HEK293T (cell line): ENCODE results near the gene NOC2L.
"Not testable (repeated sequence)": the region's sequence is repeated elsewhere in the genome, so short reads cannot be mapped to it uniquely, and the experiment has no call there.

Experiments
- CTCF ChIA-PET: fragments of 350-600 bp; formaldehyde crosslinking; extraction: SDS; loops from one replicate; lab custom pipeline; 2021; ENCODE audit warnings: antibody characterized with exemption, inconsistent platforms; lab: Yijun Ruan, JAX
- POLR2A ChIA-PET: fragments of 350-600 bp; formaldehyde crosslinking; extraction: SDS; loops from one replicate; lab custom pipeline; 2020; ENCODE audit warnings: antibody characterized with exemption, inconsistent platforms; lab: Yijun Ruan, JAX
- DNase-seq: peaks from one replicate; pipeline ENCODE4 v3.0.0; 2012; ENCODE audit warnings: mixed read lengths; ENCODE audit errors: extremely low spot score
- ARNT ChIP-seq: fragments of 450-650 bp; IDR thresholded peaks from 2 replicates; pipeline ENCODE4 v1.6.1; 2017; ENCODE audit warnings: mild to moderate bottlenecking
- BHLHE40 ChIP-seq: fragments of 450-650 bp; IDR thresholded peaks from 2 replicates; pipeline ENCODE4 v1.6.1; 2016; ENCODE audit warnings: mild to moderate bottlenecking, moderate library complexity, borderline replicate concordance
- CTBP1 ChIP-seq: fragments of 450-650 bp; IDR thresholded peaks from 2 replicates; pipeline ENCODE4 v1.6.1; 2016; ENCODE audit warnings: borderline replicate concordance
- ELF4 ChIP-seq: fragments of 450-650 bp; IDR thresholded peaks from 2 replicates; pipeline ENCODE4 v1.6.1; 2017; ENCODE audit warnings: antibody characterized with exemption
- FOXA1 ChIP-seq: fragments of 450-650 bp; IDR thresholded peaks from 2 replicates; pipeline ENCODE4 v1.6.1; 2016; ENCODE audit warnings: mild to moderate bottlenecking
- FOXK2 ChIP-seq: fragments of 450-650 bp; IDR thresholded peaks from 2 replicates; pipeline ENCODE4 v1.6.1; 2016; ENCODE audit warnings: mild to moderate bottlenecking
- FOXM1 ChIP-seq: fragments of 450-650 bp; IDR thresholded peaks from 2 replicates; pipeline ENCODE4 v1.6.1; 2017; ENCODE audit warnings: mild to moderate bottlenecking, borderline replicate concordance
- HDGF ChIP-seq: fragments of 450-650 bp; IDR thresholded peaks from 2 replicates; pipeline ENCODE4 v1.6.1; 2017; ENCODE audit warnings: antibody characterized with exemption, borderline replicate concordance
- L3MBTL2 ChIP-seq: fragments of 450-650 bp; conservative IDR thresholded peaks from 2 replicates; pipeline ENCODE4 v1.6.1; 2016; ENCODE audit warnings: mild to moderate bottlenecking
- LEF1 ChIP-seq: fragments of 450-650 bp; IDR thresholded peaks from 2 replicates; pipeline ENCODE4 v1.6.1; 2017; ENCODE audit warnings: mild to moderate bottlenecking, borderline replicate concordance
- NFRKB ChIP-seq: fragments of 450-650 bp; IDR thresholded peaks from 2 replicates; pipeline ENCODE4 v1.6.1; 2016; ENCODE audit warnings: mild to moderate bottlenecking, moderate library complexity
- SP1 ChIP-seq: fragments of 450-650 bp; IDR thresholded peaks from 2 replicates; pipeline ENCODE4 v1.6.1; 2017
- SUZ12 ChIP-seq: fragments of 450-650 bp; IDR thresholded peaks from 2 replicates; pipeline ENCODE4 v1.6.1; 2016; ENCODE audit warnings: mild to moderate bottlenecking
- TARDBP ChIP-seq: fragments of 450-650 bp; IDR thresholded peaks from 2 replicates; pipeline ENCODE4 v1.6.1; 2016
- ZNF384 ChIP-seq: fragments of 450-650 bp; IDR thresholded peaks from 2 replicates; pipeline ENCODE4 v1.6.1; 2016
- TF ChIP-seq, protein P1 (sequence below): fragments of 450-650 bp; IDR thresholded peaks from 2 replicates; pipeline ENCODE4 v1.6.1; 2016

Gene NOC2L

DNA sequence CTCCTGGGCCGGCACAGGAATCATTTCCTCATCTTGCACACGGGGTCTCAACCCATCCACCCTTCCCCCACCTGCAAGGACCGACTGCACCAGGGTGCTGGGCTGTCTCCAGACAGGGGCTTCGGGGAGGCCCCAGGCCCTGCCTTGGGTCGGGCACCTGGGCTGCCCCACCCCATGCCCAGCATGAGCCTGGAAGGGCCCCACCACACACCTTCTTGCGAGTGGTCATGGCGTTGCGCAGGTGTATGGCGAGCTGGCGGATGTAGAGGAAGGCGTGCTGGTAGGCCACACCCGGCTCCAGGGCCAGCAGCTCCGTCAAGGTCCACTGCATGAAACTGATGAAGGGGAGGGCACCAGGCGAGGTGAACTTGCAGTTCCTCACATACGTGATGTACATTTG lies 6.9 kb downstream of the NOC2L start:
- TF ChIP-seq LEF1: no peak
- TF ChIP-seq FOXA1: no peak
- TF ChIP-seq L3MBTL2: no peak
- TF ChIP-seq, protein P1, sequence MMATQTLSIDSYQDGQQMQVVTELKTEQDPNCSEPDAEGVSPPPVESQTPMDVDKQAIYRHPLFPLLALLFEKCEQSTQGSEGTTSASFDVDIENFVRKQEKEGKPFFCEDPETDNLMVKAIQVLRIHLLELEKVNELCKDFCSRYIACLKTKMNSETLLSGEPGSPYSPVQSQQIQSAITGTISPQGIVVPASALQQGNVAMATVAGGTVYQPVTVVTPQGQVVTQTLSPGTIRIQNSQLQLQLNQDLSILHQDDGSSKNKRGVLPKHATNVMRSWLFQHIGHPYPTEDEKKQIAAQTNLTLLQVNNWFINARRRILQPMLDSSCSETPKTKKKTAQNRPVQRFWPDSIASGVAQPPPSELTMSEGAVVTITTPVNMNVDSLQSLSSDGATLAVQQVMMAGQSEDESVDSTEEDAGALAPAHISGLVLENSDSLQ: no peak
- no peak for TF ChIP-seq ELF4
- TF ChIP-seq ARNT: no peak
- no peak for TF ChIP-seq SUZ12
- no peak for TF ChIP-seq TARDBP
- TF ChIP-seq CTBP1: no peak
- no peak for TF ChIP-seq HDGF
- ChIA-PET CTCF (interaction anchor here (0.7 to 1.6 kb wide), 3 partner anchors 10 to 47 kb away, joined by 3 to 7 read pairs (median 3); partner anchors contain the start of gene PLEKHN1), POLR2A (no interaction called here)
- DNase-seq: no peak

DNA sequence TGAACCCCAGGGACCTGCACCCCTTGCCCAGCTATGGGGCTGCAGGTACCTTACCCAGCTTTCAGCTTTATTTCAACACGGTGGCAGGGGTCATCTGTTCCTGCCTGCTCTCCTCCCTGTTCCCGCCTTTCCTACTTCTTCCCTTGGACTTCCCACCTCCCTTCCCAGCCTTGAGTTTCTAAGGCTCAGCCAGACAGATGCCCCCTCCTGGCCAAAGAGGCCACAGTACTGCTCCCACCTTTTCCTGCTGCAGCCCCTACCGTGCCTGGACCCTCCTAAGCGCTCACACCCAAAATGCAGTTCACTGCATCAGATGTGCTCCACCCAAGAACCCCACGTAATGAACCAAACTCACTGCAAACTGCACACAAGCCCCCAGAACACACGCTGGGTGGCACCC lies 7.7 kb downstream of the NOC2L start:
- no peak for DNase-seq
- ChIA-PET CTCF (interaction anchor here (0.7 to 1.6 kb wide), 3 partner anchors 10 to 46 kb away, joined by 3 to 7 read pairs (median 3); partner anchors contain the start of gene PLEKHN1), POLR2A (no interaction called here)
- no peak for TF ChIP-seq SUZ12
- peak; percentile 35; the same call in 1 of the 2 replicates for TF ChIP-seq L3MBTL2

DNA sequence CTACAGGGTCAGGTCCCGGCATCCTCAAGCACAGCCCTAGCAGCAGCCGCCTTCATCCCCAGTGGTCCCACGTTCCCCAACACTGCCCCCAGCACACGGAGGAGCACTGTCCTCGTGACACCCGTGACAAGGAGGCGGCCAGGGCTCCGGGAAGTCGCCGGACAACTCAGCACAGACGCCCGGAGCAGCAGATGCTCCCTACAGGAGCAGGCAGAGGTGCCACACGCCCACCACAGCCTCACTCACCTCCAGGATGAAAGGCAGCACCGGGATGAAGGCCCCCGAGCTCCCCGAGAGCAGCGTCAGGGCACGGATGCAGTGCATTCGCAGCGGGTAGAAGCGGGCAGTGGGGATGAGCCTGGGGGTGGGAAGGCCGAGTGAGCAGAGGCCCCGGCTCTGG lies 8.2 kb downstream of the NOC2L start:
- CTCF ChIA-PET: interaction anchor here (1.6 kb wide), 1 partner anchor 9 kb away, joined by 7 read pairs; no protein-coding TSS in a partner anchor
- POLR2A ChIA-PET: no interaction called here
- no peak for DNase-seq
- TF ChIP-seq SUZ12 (no peak), FOXK2 (no peak), L3MBTL2 (no peak), ZNF384 (no peak), FOXM1 (no peak), CTBP1 (no peak), TARDBP (no peak), FOXA1 (no peak), LEF1 (no peak), ARNT (no peak)
- TF ChIP-seq, protein P1: no peak

DNA sequence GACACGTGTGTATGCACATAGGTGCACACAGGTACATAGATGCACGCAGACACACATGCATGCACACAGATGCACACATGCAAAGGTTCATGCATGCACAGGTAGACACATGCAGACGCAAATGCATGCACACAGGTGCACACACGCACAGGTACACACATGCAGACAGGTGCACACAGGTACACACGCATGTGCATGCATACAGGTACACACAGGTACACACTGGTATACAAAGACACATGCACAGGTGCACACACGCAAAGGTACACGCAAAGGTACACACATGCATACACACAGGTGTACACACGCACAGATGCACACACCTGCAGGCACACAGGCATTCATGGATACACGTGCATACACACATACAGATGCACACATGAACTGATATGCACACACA lies 8.8 kb downstream of the NOC2L start:
- no peak for DNase-seq
- ChIA-PET CTCF (interaction anchor here (1.6 kb wide), 1 partner anchor 9 kb away, joined by 7 read pairs; no protein-coding TSS in a partner anchor), POLR2A (no interaction called here)
- TF ChIP-seq SUZ12 (no peak), TARDBP (peak; percentile 32; the same call in 1 of the 2 replicates)

DNA sequence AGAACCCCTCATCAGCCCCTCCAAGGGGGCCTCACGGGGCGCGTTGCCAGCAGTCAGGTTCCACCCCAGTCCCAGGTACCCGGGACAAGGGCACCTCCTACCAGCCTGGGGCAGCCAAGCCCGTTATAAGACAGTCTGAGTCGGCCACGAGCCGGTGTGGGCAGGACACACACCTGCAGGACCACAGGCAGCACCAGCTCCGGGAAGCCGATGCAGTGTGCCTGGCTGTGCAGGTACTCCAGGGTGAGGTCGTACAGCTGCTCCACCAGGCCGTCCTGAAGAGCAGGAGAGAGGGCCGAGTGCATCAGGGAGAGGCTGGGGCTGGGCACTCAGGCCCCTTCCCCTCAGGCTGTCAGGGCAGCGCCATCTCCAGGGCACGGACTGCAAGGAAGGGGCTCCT lies 11.1 kb downstream of the NOC2L start:
- TF ChIP-seq TARDBP (no peak), LEF1 (no peak), CTBP1 (no peak), BHLHE40 (no peak), FOXA1 (no peak), ELF4 (no peak), SUZ12 (no peak), ARNT (no peak)
- DNase-seq: no peak
- CTCF ChIA-PET: no interaction called here
- POLR2A ChIA-PET: no interaction called here

DNA sequence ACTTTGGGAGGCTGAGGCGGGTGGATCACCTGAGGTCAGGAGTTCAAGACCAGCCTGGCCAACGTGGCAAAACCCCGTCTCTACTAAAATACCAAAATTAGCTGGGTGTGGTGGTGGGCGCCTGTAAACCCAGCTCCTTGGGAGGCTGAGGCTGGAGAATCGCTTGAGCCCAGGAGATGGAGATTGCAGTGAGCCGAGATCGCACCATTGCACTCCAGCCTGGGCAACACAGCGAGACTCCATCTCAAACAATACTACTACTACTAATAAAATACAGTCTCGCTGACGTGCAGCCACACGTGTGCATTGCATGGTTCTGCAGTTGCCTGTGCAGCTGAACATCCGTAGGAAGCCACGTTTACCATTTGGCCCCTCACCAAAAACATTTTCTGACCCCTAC lies 12.2 kb downstream of the NOC2L start:
- DNase-seq, CTCF ChIA-PET: not testable (repeated sequence)
- POLR2A ChIA-PET: interaction anchor here (0.9 kb wide), 1 partner anchor 12 kb away, joined by 4 read pairs; the partner anchor contains the start of gene NOC2L

DNA sequence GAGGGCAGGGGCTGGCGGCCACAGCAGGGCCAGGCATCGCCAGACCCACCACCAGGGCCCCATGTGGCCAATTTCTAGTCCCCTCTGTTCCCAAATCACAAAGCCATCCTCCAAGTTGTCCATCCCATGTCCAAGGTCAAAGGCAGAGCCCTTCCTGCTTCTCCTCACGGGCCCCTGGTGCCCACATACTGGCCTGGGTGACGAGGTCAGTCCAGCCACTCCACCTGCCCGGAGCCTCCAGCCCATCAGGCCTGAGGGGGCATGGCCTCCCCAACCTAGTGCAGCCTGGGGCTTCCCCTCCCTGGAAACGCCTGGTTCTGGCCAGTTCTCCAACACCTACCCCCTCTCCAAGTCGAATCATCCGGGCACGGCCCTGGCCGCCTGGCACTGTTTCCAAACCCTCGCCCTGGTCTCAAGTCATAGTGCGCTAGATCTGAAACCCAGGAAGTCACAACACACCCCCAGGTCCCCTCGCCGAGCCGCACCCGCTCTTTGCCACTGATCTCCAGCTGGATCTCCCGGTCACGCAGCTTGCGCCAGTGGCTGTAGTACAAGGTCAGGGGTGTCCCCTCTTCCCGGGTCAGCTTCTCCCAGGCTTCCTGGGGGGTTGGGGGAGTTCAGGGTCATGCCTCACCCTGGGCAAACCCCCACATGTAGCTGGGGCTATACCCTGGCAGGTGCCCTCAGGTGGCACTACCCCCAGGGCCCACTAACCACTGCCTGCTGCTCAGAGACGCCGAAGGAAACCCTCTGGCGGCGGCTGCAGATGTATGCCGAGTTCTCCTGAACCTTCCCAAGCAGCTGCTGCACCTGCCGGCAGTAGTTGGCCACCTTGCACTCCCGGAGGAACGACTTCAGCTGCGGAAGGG lies 13.1 kb downstream of the NOC2L start:
- no peak for DNase-seq
- TF ChIP-seq, protein P1: no peak
- TF ChIP-seq NFRKB (no peak), HDGF (no peak), FOXK2 (no peak), FOXM1 (no peak), SP1 (no peak), SUZ12 (no peak), BHLHE40 (no peak), ARNT (no peak), FOXA1 (no peak), ZNF384 (no peak), LEF1 (no peak), ELF4 (no peak), L3MBTL2 (no peak), CTBP1 (no peak), TARDBP (no peak)
- ChIA-PET CTCF (interaction anchor here (0.7 kb wide), 1 partner anchor 30 kb away, joined by 3 read pairs; no protein-coding TSS in a partner anchor), POLR2A (interaction anchor here (0.9 kb wide), 2 partner anchors 8 to 13 kb away, joined by 3 to 4 read pairs; partner anchors contain the start of gene NOC2L)
